PC-9 (cell line): ENCODE measurements around the gene SLC25A15.

Experiments
- CTCF ChIP-seq: fragments of 200-600 bp; sonication (generic); conservative IDR thresholded peaks from 2 replicates; pipeline ENCODE4 v1.6.1; 2017; ENCODE audit warnings: mixed run types, antibody characterized with exemption, mild to moderate bottlenecking, moderate library complexity
- EZH2 ChIP-seq: fragments of 200-600 bp; sonication (generic); IDR thresholded peaks from 2 replicates; pipeline ENCODE4 v1.8.0; 2017; ENCODE audit warnings: antibody characterized with exemption, low read depth

GRCh38 chr13:40765602-40766001, 23.8 kb upstream of the SLC25A15 start:
- TF ChIP-seq CTCF: no peak
- TF ChIP-seq EZH2: no peak
